Measurements from ENCODE around the gene ADRB1. TPM values are rescaled to one million over a fixed set of nuclear protein-coding genes. Genes with fewer than 3 reads are reported as not detected.
A peak's percentile ranks its signal among the peaks of the same experiment; 100 is the strongest.

ADRB1 gene
- total RNA-seq, 4 donors from 2014 or later, result 1.8 to 9.1 (median 6.8) TPM

DNA sequence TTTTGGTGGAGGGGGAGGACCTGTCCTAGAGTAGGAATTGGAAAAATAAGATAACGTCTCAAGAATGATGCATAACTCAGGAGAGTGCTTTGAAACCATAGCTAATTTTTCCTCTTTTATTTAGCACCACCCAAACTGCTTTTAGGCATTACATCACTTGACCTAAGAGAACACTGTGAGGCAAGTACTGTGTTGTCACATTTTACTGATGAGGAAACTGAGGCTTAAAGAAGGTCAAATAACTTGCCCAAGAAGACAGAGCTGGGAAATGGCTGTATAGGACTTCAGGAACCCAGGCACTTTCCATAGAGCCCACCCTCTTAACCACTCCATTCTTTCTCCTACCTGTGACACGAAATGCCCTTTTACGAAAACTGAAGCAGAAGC is 21.4 kb downstream of the ADRB1 start:
- no peak overlapping the region for H3K4me3 ChIP-seq
- no peaks in the 10 kb centered on the region for H3K36me3 ChIP-seq
- peaks cover 0 to 38% (median 2%) of the 10 kb centered on the region in 3 donors for H3K4me1 ChIP-seq
- peak overlapping the region in 1 of 4 donors; percentile 29 for H3K27ac ChIP-seq
- no peaks in the 10 kb centered on the region for H3K27me3 ChIP-seq
- TF ChIP-seq EP300 (IDR thresholded peaks at IDR 0.05) (no peak), POLR2A (IDR thresholded peaks at IDR 0.05) (no peak), POLR2AphosphoS5 (IDR thresholded peaks at IDR 0.05) (no peak)
- TF ChIP-seq, protein P1, sequence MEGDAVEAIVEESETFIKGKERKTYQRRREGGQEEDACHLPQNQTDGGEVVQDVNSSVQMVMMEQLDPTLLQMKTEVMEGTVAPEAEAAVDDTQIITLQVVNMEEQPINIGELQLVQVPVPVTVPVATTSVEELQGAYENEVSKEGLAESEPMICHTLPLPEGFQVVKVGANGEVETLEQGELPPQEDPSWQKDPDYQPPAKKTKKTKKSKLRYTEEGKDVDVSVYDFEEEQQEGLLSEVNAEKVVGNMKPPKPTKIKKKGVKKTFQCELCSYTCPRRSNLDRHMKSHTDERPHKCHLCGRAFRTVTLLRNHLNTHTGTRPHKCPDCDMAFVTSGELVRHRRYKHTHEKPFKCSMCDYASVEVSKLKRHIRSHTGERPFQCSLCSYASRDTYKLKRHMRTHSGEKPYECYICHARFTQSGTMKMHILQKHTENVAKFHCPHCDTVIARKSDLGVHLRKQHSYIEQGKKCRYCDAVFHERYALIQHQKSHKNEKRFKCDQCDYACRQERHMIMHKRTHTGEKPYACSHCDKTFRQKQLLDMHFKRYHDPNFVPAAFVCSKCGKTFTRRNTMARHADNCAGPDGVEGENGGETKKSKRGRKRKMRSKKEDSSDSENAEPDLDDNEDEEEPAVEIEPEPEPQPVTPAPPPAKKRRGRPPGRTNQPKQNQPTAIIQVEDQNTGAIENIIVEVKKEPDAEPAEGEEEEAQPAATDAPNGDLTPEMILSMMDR (IDR thresholded peaks at IDR 0.05), result no peak
- no peaks in the 10 kb centered on the region for H3K9me3 ChIP-seq
- WGBS, 2 donors (ENCODE audit: low coverage in 1 of 2), result 71 to 76% methylated on average over 3 of the region's 3 CpGs
- no peak for ATAC-seq

DNA sequence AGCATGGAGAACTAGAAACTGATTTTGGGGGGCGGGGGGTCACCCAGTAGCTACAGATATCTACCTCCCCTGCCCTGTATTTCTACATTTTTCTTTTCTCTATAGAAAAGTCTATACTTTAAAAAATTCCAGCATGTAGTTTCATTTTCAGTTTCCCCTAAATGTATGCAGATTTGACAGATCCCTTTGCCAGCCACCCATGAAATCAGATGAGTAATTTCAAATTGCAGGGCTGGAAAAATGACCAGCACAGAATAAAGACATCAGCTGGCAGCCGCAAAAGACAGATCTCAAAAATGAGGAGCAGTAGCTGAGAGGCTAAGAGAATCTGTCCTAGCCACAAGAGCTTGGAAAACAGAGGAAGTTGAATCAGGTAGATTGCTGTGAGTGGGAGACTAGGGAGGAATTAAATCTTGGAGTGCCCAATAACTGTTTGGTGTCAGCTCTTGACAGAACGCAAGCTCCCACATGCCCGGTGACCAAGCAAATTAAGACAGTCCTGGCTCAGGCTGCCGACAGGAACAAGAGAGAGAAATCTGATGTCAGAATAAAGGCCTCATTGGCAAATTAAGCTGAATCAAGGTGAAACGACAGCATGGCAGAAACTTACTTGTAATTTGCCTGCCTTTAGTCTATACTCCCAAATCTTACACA is 24.5 kb downstream of the ADRB1 start:
- H3K27ac ChIP-seq, result peak overlapping the region in 1 of 4 donors; percentile 49
- peaks cover 0 to 38% (median 2%) of the 10 kb centered on the region in 3 donors for H3K4me1 ChIP-seq
- no peak overlapping the region for H3K4me3 ChIP-seq
- WGBS, 2 donors (ENCODE audit: low coverage in 1 of 2), result 69 to 79% methylated on average over 2 to 6 of the region's 6 CpGs
- no peak for ATAC-seq
- H3K27me3 ChIP-seq, result no peaks in the 10 kb centered on the region
- no peak for TF ChIP-seq POLR2A (IDR thresholded peaks at IDR 0.05)
- TF ChIP-seq POLR2AphosphoS5 (IDR thresholded peaks at IDR 0.05), result no peak
- TF ChIP-seq, protein P1 (IDR thresholded peaks at IDR 0.05), result no peak
- no peak for TF ChIP-seq EP300 (IDR thresholded peaks at IDR 0.05)
- H3K9me3 ChIP-seq, result no peaks in the 10 kb centered on the region
- H3K36me3 ChIP-seq, result no peaks in the 10 kb centered on the region

DNA sequence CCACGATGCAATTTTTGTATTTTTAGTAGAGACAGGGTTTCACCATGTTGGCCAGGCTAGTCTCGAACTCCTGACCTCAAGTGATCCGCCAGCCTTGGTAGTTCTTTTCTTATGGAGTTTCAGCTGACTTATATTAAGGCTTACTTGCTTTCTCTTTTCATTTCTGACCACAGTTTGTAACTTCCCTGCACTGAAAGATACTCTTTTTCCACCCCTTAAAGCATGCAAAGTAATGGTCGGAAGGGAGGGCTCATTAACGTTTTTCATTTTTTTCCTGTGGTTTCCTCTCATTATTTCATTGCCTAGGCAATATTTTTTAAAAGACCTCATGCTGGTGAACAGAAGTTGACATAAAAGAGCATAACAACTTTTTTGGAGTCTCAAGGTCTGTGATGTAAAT is 27.0 kb downstream of the ADRB1 start:
- Histone ChIP-seq H3K9me3 (no peaks in the 10 kb centered on the region), H3K4me1 (peaks cover 0 to 23% (median 2%) of the 10 kb centered on the region in 3 donors), H3K27ac (no peak overlapping the region), H3K27me3 (no peaks in the 10 kb centered on the region), H3K36me3 (no peaks in the 10 kb centered on the region), H3K4me3 (no peak overlapping the region)
- ATAC-seq, result no peak
- TF ChIP-seq, protein P1 (IDR thresholded peaks at IDR 0.05), result no peak
- TF ChIP-seq POLR2A (IDR thresholded peaks at IDR 0.05) (no peak), POLR2AphosphoS5 (IDR thresholded peaks at IDR 0.05) (no peak), EP300 (IDR thresholded peaks at IDR 0.05) (no peak)
- 52 to 74% methylated on average over 3 to 5 of the region's 5 CpGs for WGBS, 2 donors (ENCODE audit: low coverage in 1 of 2)

DNA sequence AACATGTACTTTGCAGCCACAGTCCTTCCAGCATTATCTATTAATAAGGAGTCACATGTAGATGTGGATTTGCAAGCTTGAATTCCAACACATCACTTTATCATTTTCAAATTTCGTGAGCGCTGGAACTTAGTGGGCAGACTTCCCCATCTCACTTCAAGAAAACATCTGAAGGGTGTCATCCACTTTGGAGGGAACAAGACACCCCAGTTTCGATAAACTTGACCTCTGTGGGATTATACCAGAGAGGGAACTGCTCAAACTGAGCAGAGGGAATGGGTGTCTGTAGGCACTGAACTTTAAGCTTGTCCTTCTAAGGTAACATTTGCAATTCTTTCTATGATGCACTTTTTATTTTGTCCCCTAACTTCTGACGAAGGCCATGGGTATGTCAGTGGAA is 27.5 kb downstream of the ADRB1 start:
- Histone ChIP-seq H3K9me3 (no peaks in the 10 kb centered on the region), H3K4me3 (no peak overlapping the region), H3K27ac (no peak overlapping the region), H3K36me3 (no peaks in the 10 kb centered on the region), H3K4me1 (peaks cover 0 to 23% (median 2%) of the 10 kb centered on the region in 3 donors), H3K27me3 (no peaks in the 10 kb centered on the region)
- ATAC-seq, result no peak
- TF ChIP-seq EP300 (IDR thresholded peaks at IDR 0.05) (no peak), POLR2AphosphoS5 (IDR thresholded peaks at IDR 0.05) (no peak), POLR2A (IDR thresholded peaks at IDR 0.05) (no peak)
- TF ChIP-seq, protein P1 (IDR thresholded peaks at IDR 0.05), result no peak
- WGBS, 2 donors (ENCODE audit: low coverage in 1 of 2), result 78 to 87% methylated on average over 4 of the region's 4 CpGs

Measured in gastroesophageal sphincter (tissue), 4 donors.